ENCODE results near the gene ABCG2.

ABCG2 gene

DNA sequence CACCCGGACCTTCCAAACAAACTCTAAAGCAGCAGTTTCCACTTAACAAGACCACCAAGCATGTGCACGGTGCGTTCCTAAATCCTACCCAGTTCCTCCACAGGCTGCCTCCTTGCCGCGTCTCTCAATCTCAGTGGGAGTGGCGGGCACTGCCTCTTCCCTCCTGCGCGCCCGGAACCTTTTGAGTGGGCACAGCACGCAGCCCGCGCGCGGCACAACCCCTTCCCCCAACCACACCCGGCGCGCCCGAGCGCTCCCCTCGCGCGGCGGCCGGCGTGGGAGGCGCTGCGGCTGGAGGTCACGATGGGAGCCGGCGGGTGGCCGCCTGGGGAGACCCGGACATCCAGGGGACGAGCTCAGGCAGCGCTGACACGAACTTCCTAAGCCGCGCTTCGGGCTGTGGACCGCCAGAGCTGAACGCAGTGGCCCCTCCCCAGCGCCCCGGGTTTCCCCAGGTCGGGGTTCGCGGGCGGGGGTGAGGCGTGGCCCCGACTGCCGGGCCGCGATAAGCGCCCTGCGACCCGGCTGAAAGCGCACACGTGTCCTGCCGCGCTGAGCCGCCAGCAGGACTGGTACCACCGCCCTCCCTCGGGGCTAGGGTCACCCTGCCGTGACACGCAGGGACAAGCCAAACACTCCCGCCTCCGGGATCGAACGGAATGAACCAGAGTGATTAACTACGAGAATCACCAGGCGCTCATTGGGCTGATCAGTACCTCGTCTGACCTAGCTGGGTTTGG lies at the start of gene ABCG2:
Gene ABCG2 (minus strand): TSS at position 151 of the 740 bp plus-strand sequence. CDS start 18,644 bp downstream, outside the sequence.
- no peak for DNase-seq (ENCODE audit: low spot score)

DNA sequence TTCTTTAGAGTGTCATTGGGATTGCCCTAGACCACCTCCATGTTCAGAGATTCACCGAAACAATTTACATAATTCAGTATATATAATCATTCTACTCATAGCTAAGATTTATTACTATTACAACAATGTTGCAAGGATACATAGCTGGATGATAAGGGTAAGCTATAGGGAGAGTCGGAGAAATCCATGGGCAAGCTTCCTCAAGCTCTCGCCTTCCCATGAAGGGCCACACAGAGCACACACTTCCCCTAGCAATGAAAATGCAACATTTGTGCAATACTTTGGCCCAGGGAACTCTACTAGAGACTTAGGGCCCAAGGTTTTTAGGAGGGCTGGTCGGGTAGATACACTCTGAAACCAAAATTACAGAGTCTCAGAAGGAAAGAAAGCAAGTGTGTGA lies 49.7 kb upstream of the ABCG2 start:
- DNase-seq (ENCODE audit: low spot score), result no peak

DNA sequence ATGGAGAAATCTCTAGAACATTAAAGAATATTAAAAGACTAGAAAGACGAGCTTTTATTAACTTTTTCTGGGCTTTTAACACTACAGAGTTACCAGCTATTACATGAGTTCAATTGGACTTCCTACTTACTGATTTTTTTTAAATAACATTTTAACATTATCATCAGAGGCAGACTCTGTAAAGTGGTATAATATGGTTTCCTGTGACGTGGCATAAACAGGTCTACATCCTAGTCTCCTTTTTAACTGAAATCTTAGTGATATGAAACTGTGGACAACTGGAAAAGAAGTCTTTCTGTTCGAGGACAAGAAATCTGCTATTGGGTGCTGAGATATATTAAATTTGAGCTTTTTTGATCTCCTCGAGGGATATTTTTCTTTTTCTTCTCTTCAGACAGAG lies 48.7 kb upstream of the ABCG2 start:
- DNase-seq (ENCODE audit: low spot score), result no peak

DNA sequence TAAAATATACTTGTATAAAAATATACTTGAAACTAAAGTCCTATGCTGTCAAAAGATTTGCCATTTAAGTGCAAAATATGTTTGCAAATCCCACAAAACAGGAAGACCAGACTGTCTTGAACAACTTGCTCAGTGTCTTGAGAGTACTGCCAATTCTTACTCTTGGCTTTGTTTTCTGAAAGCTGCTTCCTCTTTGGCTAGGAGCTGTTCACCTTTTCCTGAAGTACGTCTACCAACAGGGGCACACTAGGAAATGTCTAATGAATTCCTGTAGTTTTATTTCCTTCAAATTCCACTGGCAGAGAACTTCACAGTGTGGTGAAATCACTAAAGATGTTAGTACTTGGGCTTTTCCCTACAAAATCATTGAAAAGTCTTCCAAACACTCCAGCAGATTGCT lies 46.4 kb upstream of the ABCG2 start:
- no peak for DNase-seq (ENCODE audit: low spot score)

DNA sequence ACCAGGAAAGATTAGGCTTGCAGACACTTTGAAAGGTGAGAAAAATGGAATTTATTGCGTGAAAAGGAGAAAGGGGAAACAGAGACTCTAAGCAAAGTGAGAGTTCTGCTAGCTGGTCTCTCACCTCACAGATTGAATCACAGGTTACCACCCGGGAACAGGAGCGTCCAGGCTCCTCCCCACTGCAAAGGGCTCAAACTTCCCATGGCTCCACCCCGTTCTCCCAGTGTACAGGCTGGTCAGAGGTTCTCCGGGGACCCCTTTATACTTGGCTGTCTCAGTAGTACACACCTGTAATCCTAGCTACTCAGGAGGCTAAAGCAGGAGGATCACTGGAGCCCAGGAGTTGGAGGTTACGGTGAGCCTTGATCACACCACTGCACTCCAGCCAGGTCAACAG lies 44.0 kb upstream of the ABCG2 start:
- no peak for DNase-seq (ENCODE audit: low spot score)

DNA sequence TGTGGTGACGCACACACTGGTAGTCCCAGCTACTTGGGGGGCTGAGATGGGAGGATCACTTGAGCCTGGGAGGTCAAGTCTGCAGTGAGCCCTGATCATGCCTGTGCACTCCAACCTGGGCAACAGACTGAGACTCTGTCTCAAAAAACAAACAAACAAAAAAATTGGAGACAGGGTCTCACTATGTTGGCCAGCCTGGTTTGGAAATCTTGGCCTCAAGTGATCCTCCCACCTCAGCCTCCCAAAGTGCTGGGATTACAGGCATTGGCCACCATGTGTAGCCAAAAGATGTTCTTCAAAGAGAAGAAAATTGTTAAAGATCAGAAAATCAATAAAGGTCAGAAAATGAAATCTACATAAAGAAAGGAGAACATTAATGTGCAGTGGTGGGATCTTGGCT lies 41.7 kb upstream of the ABCG2 start:
- DNase-seq (ENCODE audit: low spot score), result no peak

DNA sequence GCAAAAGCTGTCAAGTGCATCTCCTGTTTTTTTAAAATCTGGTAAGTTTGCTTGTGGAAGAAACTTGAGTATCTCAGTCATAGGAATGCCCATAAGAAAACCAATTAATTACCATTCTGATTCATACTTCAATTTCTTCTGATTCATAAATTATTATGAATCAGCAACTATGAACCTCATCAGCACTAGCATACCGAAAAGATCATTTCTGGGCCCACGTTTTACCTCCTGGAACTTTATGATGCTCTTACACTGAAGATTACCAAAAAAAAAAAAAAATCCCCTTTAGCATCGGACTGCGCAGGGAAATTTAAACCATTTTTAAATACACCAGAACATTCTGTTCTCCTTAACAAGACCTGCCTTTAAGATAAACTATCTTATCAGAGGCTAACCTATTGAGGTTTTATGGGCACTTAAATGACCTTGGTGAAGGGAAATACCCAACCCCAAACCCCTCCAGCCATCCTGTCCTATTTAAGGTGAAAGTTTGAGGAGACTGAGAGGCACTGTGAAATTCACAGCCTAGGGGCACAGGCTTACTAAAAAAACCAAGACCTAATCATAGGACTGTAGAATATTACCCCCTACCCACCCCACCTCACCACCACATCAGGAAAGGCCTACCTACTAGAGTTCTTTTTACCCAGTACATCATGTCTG lies 38.2 kb upstream of the ABCG2 start:
- no peak for DNase-seq (ENCODE audit: low spot score)

DNA sequence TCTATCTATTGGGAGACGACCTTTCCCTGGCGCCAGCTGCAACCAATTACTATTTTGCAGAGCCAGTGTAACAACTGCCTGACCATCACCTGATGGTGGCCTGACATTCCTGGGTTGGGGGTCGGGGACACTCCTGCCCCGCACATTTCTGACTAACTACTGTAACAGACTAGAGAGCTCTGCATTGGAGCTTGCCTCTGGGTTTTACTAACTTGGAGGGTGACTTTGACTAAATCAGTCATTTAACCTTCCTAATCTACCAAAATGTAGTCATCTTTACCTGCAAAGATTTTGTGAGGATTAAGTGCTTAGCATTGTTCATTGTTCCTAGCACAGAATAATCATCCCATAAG lies 37.5 kb upstream of the ABCG2 start:
- no peak for DNase-seq (ENCODE audit: low spot score)

DNA sequence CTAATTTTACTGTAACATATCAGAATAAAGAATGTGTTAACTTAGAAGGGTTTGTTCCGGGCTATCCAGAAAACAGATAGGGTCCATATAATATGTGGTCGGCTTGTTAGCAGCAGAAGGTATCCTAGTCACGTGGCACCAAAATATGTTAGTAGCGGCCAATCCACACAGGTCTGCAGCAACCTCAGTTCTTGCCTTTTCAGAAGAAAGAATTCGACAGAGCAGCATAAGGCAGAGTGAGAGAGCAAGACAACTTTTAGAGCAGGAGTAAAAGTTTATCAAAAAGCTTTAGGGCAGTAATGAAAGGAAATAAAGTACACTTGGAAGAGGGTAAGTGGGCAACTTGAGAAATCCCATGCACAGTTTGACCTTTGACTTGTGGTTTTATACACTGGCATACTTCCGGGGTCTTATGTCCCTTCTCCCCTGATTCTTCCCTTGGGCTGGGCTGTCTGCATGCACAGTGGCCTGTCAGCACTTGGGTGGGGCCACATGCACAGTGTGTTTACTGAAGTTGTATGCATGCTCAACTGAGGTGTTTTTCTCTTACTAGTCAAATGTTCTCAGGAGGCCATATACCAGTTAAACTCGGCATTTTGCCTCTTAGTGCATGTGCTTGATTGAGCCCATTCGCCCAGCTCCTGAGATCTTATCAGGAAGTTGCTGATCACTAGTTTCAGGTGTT lies 37.0 kb upstream of the ABCG2 start:
- no peak for DNase-seq (ENCODE audit: low spot score)

DNA sequence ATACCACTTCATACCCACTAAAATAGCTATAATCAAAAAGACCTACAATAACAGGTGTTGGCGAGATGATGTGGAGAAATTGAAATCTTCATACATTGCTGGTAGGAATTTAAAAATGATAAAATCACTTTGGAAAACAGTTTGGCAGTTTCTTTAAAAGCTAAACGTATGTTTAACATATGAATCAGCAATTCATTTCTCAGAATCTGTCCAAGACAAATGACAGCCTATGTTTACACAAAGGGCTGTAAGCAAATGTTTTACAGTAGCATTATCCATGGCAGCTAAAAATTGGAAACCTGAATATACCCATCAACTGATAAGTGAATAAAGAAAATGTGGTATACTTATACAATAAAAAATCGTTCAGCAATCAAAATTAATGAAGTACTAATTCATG lies 33.0 kb upstream of the ABCG2 start:
- no peak for DNase-seq (ENCODE audit: low spot score)

DNA sequence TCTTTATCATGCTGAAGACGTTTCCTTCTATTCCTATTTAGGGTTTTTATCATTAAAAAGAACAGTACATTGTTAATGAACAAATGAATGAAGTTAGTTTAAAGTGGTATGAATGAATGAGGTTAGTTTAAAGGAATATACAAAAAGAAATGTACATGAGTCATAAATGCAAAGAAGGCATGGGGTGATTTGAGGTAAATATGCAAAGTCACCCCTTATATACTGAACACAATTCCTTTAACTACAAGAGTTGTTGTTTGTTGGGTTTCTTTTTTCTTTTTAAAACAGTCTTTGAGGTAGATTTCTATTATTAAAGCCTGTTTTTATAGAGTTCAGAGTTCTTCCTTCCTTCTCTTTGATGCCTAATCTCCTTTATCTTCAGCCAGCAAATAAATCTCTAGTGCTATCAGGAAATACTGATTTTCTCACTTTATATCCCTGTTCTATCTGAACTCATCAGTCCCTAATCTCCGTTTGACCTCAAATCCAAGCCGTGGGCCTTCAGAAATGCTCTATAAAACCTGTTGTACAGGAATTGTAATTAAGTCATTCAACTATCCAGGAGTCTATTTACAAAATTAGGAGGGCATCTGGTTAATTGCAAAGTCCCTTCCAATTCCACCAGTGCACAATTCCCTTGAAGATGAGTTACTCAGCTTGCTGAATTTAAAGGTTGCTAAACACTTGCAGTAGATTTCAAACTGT lies 31.6 kb upstream of the ABCG2 start:
- no peak for DNase-seq (ENCODE audit: low spot score)

DNA sequence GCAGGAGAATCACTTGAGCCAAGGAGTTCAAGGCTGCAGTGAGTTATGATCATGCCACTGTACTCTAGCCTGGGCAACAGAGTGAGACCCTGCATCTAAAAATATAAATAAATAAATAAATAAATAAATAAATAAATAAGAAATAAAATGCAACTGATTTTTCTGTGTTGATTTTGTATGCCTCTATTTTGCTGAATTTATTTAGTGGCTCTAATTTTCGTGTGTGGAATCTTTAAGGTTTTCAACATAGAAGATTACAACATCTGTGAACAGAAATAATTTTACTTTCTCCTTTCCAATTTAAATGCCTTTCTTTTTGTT lies 30.9 kb upstream of the ABCG2 start:
- DNase-seq (ENCODE audit: low spot score), result no peak

DNA sequence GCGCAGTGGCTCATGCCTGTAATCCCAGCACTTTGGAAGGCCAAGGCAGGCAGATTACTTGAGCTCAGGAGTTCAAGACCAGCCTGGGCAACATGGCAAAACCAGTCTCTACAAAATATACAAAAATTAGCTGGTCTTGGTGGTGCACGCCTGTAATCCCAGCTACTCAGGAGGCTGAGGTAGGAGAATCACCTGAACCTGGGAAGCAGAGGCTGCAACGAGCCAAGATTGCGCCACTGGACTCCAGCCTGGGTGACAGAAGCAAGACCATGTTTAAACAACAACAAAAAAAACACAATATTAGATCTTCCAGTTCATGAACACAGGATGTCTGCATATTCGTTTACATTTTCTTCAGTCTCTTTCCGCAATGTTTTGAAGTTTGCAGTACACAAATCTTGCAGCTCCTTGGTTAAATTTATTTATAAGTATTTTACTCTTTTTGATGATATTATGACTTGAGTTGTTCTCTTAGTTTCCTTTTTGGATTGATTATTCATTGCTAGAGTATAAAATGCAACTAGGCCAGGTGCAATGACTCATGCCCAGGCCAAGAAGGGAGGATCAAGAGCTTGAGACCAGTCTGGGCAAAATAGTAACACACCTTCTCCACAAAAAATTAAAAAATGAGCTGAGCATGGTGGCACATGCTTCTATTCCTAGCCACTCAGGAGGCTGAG lies 30.4 kb upstream of the ABCG2 start:
- no peak for DNase-seq (ENCODE audit: low spot score)

DNA sequence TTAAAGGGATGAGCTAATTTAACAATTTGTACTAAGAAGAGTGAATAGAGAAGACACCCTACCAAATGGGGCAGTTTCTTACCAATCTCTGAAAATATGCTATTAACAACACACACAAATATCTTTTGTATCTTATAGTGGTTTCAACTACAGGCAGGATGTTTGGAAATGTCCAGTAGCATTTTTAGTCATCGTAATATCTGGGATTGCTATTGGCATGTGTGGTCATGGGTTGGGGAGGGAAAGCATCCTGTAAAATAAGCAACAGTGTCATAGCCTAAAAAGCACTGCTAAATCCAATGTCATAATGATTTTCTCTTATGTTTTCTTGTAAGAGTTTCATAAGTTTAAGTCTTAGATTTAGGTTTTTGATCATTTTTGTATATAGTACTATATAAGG lies 29.3 kb upstream of the ABCG2 start:
- no peak for DNase-seq (ENCODE audit: low spot score)

DNA sequence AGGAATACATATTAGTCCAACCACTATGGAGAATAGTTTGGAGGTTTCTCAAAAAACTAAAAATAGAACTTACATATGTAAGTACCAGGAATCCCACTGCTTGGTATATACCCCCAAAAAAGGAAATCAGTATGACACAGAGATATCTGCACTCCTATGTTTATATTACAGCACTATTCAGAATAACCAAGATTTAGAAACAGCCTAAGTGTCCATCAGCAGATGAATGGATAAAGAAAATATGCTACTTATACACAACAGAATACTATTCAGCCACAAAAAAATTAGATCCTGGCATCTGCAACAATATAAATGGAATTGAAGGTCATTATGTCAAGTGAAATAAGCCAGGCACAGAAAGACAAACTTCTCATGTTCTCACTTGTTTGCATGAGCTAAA lies 27.5 kb upstream of the ABCG2 start:
- no peak for DNase-seq (ENCODE audit: low spot score)

DNA sequence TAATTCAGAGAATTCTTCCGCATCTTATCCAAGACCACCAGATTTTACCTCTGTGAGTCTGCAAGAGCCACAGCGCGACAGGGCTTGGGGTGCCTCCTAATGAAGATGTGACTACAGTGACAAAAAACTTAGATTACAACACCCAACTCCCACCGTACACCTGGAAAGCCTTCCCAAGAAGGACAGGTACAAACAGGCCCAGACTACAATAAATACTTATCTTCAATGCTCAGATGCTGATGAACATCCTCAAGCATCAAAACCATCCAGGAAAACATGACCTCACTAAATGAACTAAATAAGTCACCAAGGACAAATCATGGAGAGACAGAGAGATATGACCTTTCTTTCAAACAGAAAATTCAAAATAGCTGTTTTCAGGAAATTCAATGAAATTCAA lies 20.8 kb upstream of the ABCG2 start:
- DNase-seq (ENCODE audit: low spot score), result no peak

DNA sequence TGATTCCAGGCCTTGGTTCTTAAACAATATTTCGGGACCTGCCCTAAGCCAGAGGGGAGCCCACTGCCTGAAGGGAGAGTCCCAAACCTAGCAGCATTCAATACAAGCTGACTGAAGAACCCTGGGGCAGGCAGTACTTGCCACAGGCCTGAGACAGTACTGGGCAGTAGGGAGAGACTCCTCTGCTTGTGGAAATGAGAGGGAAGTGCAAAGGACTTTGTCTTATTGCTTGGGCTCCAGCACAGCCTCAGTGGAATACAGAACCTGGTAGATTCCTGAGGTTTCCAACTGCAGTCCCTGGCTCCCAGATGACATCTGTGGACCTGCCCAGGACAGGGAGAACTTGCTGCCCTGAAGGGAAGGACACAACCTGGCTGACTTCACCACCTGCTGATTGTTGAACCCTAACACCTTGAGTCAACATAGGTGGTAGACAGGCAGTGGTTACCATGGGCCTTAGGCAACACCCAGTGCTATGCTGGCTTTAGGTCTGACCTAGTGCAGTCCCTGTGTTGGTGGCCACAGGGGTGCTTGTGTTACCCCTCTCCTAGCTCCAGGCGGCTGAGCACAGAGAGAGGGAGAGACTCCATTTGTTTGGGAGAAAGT lies 20.3 kb upstream of the ABCG2 start:
- no peak for DNase-seq (ENCODE audit: low spot score)

DNA sequence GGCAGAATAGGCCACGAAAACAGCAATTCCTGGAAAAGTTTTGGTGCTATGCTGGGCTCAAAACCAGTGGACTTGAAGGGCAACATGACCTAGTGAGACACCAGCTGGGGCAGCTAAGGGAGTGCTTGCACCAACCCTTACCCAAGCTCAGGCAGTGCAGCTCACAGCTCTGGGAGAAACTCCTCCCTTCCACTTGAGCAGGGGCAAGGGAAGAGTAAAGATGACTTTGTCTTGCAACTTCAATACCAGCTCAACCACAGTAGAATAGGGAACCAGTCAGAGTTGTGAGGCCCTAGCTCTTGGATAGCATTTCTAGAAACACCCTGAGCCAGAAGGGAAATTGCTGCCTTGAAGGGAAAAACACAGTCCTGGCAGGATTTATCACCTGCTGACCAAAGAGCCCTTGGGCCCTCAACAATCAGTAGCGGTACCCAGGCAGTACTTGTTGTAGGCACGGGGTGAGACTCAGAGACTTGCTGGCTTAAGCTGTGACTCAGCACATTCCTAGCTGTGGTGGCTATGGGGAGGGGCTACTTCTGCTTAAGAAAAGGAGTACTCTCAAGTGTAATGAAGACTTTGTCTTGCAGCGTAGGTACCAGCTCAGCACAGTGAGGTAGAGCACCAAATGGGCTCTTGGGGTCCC lies 19.7 kb upstream of the ABCG2 start:
- DNase-seq (ENCODE audit: low spot score), result no peak

DNA sequence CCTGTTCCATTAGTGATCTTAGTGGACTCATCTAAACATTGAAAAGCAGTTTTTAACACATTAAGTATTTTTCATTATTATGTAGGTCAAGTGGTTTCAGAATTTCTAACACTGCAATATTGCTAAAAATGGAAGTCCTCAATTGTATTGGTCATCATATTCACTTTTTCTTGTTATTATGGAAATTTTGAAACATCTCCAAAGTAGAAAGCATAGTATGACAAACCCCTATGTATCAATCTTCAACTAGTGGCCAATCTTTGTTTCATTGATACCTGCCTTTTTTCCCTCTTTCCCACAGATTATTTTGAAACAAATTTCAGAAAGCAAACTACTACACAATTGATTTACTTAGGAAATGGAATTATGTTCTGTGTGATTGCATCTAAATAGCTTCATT lies 14.5 kb upstream of the ABCG2 start:
- DNase-seq (ENCODE audit: low spot score), result no peak

DNA sequence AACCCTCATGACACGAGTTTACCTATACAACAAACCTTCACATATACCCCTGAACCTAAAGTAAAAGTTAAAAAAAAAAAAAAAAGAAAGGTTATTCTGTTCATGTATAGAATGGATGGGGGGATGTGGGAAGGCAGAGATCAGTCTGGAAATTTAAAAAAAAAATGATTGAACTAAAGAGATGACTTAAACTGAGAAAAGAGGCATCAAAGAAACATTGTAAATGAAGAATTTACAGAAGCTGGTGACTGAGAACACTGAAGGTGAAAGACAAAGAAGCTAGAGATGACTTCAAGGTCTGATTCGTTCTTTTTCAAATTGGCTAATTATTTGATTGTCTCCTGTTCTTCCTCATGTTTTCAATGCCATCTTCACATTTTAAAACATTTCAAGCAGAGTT lies 12.8 kb upstream of the ABCG2 start:
- DNase-seq (ENCODE audit: low spot score), result no peak

DNA sequence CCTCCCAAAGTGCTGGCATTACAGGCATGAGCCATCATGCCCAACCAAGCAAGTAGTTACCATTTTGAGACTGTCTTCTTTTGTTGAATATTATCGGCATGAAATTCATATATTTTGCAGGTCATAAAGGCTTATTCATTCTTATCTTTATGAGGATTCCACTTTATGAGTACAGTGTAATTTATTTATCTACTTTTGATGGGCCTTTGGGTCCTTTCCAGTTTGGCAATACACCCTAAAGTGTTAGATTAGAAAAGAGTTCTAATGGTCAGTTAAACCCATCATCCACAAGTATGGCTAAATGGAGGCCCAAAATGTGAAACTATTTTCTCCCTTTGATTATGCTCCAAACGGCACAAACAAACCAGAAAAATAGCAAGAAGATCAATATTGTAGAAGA lies 10.9 kb upstream of the ABCG2 start:
- DNase-seq (ENCODE audit: low spot score), result no peak

DNA sequence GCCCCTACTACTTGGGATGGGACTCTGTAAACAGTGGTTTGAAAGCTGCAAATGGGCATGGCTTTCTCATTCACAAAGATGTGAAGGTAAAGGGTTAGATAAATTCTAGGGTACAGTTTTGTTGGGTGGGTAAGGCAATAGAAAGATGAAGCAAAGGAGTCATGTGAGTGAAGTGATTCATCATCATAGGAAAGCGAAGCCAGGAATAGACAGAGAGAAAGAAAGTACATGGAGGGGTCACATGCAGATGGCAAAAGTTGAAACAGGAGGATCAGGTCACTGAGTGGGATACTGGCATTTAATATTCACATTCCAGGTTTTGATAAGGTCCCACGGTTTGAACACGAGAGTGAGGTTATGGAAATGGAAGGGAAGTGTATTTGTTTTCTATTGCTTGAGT lies 8.2 kb upstream of the ABCG2 start:
- DNase-seq (ENCODE audit: low spot score), result no peak
